CD14-positive monocyte (primary cell): ENCODE data around the gene ANKRD65. TPM values are rescaled to one million over a fixed set of nuclear protein-coding genes. Genes with fewer than 3 reads are reported as not detected.
"Not testable (repeated sequence)": the region's sequence is repeated elsewhere in the genome, so short reads cannot be mapped to it uniquely, and the experiment has no call there.

ENCODE experiments used
- DNase-seq, 3 donors: peaks; one replicate each; pipeline ENCODE4 v3.0.0-alpha.2; 2011 to 2022
- H2AFZ ChIP-seq: 2 replicates; pipeline ENCODE4 v1.6.0; 2012; ENCODE audit warnings: mild to moderate bottlenecking, low read depth, low read length, inconsistent platforms; ENCODE audit not compliant: insufficient read depth, poor library complexity, severe bottlenecking
- H3K27ac ChIP-seq, 2 donors: 1 replicate in 1 of 2; 2 replicates in 1 of 2; pipeline ENCODE4 v1.5.1; 2012 to 2013; ENCODE audit warnings: low read length in 2 of 2, control low read depth in 1 of 2, inconsistent platforms in 1 of 2, low read depth in 1 of 2, mild to moderate bottlenecking in 1 of 2
- H3K27me3 ChIP-seq, 2 donors: one replicate each; pipeline versions ENCODE4 v1.6.0 to v1.6.1; 2011 to 2013; ENCODE audit warnings: low read length in 2 of 2; ENCODE audit not compliant: control insufficient read depth in 2 of 2, insufficient read depth in 2 of 2
- H3K36me3 ChIP-seq, 2 donors: replicated peaks in 1 of 2; 1 replicate in 1 of 2; 2 replicates in 1 of 2; pipeline versions ENCODE4 v1.5.1 to v1.6.1; 2012 to 2013; ENCODE audit warnings: low read length in 2 of 2, control low read depth in 1 of 2, inconsistent platforms in 1 of 2, mild to moderate bottlenecking in 1 of 2; ENCODE audit not compliant: insufficient read depth in 2 of 2, control insufficient read depth in 1 of 2
- H3K4me1 ChIP-seq, 2 donors: 1 replicate in 1 of 2; 2 replicates in 1 of 2; pipeline versions ENCODE4 v1.5.1 to v1.6.1; 2012 to 2013; ENCODE audit warnings: low read length in 2 of 2, control low read depth in 1 of 2, inconsistent platforms in 1 of 2, mild to moderate bottlenecking in 1 of 2, moderate library complexity in 1 of 2; ENCODE audit not compliant: insufficient read depth in 2 of 2, control insufficient read depth in 1 of 2
- H3K4me2 ChIP-seq: replicated peaks from 2 replicates; pipeline ENCODE3; 2012; ENCODE audit warnings: low read length, moderate library complexity, mild to moderate bottlenecking; ENCODE audit not compliant: poor library complexity, severe bottlenecking; ENCODE audit errors: extremely low read depth
- H3K4me3 ChIP-seq, 3 experiments: fragments of 200-600 bp in 1 of 3; sonication (generic) in 1 of 3; replicated peaks in 1 of 3; 1 replicate in 2 of 3; 2 replicates in 1 of 3; pipeline ENCODE4 v1.5.1; 2011 to 2013; ENCODE audit warnings: low read length in 3 of 3, mild to moderate bottlenecking in 3 of 3, control low read depth in 2 of 3, low read depth in 2 of 3, inconsistent platforms in 1 of 3, moderate library complexity in 1 of 3
- H3K79me2 ChIP-seq: 2 replicates; pipeline ENCODE4 v1.6.0; 2012; ENCODE audit warnings: mild to moderate bottlenecking, control low read depth, inconsistent platforms, low read length, moderate library complexity; ENCODE audit not compliant: insufficient read depth
- H3K9ac ChIP-seq: 2 replicates; pipeline ENCODE4 v1.6.0; 2017; ENCODE audit warnings: low read length, mild to moderate bottlenecking; ENCODE audit not compliant: insufficient read depth, poor library complexity, severe bottlenecking
- H3K9me3 ChIP-seq, 2 donors: replicated peaks in 1 of 2; 1 replicate in 1 of 2; 2 replicates in 1 of 2; pipeline versions ENCODE4 v1.5.1 to v1.6.1; 2012 to 2013; ENCODE audit warnings: low read length in 2 of 2, control low read depth in 1 of 2; ENCODE audit not compliant: control insufficient read depth in 1 of 2, insufficient read depth in 1 of 2
- H4K20me1 ChIP-seq: 2 replicates; pipeline ENCODE4 v1.6.0; 2012; ENCODE audit warnings: mild to moderate bottlenecking, low read length, control low read depth, moderate library complexity; ENCODE audit not compliant: insufficient read depth
- H3K27ac Mint-ChIP-seq, 7 donors: one replicate each; pipeline ENCODE4 v1.8.0; 2020; ENCODE audit warnings: mild to moderate bottlenecking in 7 of 7, mixed read lengths in 7 of 7, moderate library complexity in 6 of 7, inconsistent platforms in 2 of 7
- H3K27me3 Mint-ChIP-seq, 3 donors: one replicate each; pipeline ENCODE4 v1.8.0; 2021 to 2022; ENCODE audit warnings: low read depth in 3 of 3, mild to moderate bottlenecking in 3 of 3, mixed read lengths in 3 of 3, moderate library complexity in 3 of 3, inconsistent platforms in 1 of 3
- H3K36me3 Mint-ChIP-seq, 2 donors: one replicate each; pipeline ENCODE4 v1.8.0; 2020; ENCODE audit warnings: mixed read lengths in 2 of 2, inconsistent platforms in 1 of 2, mild to moderate bottlenecking in 1 of 2
- H3K4me1 Mint-ChIP-seq: one replicate; pipeline ENCODE4 v1.8.0; 2020; ENCODE audit warnings: mild to moderate bottlenecking, mixed read lengths
- H3K4me3 Mint-ChIP-seq, 2 donors: one replicate each; pipeline ENCODE4 v1.8.0; 2020; ENCODE audit warnings: mild to moderate bottlenecking in 2 of 2, mixed read lengths in 2 of 2, moderate library complexity in 1 of 2
- H3K9me3 Mint-ChIP-seq, 7 donors: one replicate each; pipeline ENCODE4 v1.8.0; 2020 to 2022; ENCODE audit warnings: mixed read lengths in 7 of 7, mild to moderate bottlenecking in 6 of 7, moderate library complexity in 6 of 7, inconsistent platforms in 2 of 7
- WGBS: methylation state at CpG from one replicate; pipeline ENCODE4 v1.1.5; 2013; ENCODE audit warnings: missing lambda C conversion rate; ENCODE audit not compliant: insufficient coverage; 5-methylcytosine and 5-hydroxymethylcytosine counted together
- intact Hi-C, 2 donors: fragments of 100-400 bp; cut with micrococcal nuclease; formaldehyde crosslinking; loops; one replicate each; pipeline versions ENCODE4 v1.15.0 to v1.15.1; 2023
- polyA plus RNA-seq, 3 donors: library from polyadenylated mRNA; depleted of rRNA in 1 of 3; unstranded in 2 of 3; stranded (reverse) in 1 of 3; fragments of 300-500 nt in 2 of 3; fragments of >200 nt in 1 of 3; fragmentation: Illumina TruSeq in 2 of 3; gene quantifications; 1 replicate in 2 of 3; 2 replicates in 1 of 3; pipeline ENCODE4 v1.2.3, GENCODE V29; 2012 to 2021
- TF ChIP-seq, protein P1 (sequence below): fragments of 200-600 bp; IDR thresholded peaks from one replicate; pipeline ENCODE4 v1.8.0; 2022; ENCODE audit warnings: antibody characterized with exemption, mild to moderate bottlenecking

The ANKRD65 gene
- polyA plus RNA-seq, 3 donors: 0.04 TPM; not detected in 2

- H3K4me1 ChIP-seq: no peaks in the 10 kb centered on the region
- no peak overlapping the region for H3K9ac ChIP-seq
- H3K36me3 Mint-ChIP-seq: no peaks in the 10 kb centered on the region
- H2AFZ ChIP-seq: no peak overlapping the region
- no peak for DNase-seq
- peaks cover 0 to 24% (median 9%) of the 10 kb centered on the region in 3 donors for H3K27me3 Mint-ChIP-seq
- no peaks in the 10 kb centered on the region for H3K9me3 Mint-ChIP-seq
- intact Hi-C loops: no loop called here
- H3K27ac ChIP-seq: no peak overlapping the region
- H3K36me3 ChIP-seq: no peaks in the 10 kb centered on the region
- H3K27ac Mint-ChIP-seq: no peak overlapping the region
- no peaks in the 10 kb centered on the region for H3K4me1 Mint-ChIP-seq
- no peak overlapping the region for H3K4me2 ChIP-seq
- TF ChIP-seq, protein P1, sequence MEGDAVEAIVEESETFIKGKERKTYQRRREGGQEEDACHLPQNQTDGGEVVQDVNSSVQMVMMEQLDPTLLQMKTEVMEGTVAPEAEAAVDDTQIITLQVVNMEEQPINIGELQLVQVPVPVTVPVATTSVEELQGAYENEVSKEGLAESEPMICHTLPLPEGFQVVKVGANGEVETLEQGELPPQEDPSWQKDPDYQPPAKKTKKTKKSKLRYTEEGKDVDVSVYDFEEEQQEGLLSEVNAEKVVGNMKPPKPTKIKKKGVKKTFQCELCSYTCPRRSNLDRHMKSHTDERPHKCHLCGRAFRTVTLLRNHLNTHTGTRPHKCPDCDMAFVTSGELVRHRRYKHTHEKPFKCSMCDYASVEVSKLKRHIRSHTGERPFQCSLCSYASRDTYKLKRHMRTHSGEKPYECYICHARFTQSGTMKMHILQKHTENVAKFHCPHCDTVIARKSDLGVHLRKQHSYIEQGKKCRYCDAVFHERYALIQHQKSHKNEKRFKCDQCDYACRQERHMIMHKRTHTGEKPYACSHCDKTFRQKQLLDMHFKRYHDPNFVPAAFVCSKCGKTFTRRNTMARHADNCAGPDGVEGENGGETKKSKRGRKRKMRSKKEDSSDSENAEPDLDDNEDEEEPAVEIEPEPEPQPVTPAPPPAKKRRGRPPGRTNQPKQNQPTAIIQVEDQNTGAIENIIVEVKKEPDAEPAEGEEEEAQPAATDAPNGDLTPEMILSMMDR: no peak
- no peak overlapping the region for H3K4me3 Mint-ChIP-seq
- H4K20me1 ChIP-seq: no peaks in the 10 kb centered on the region
- H3K27me3 ChIP-seq: peaks cover 0 to 1% of the 10 kb centered on the region in 2 donors
- no peaks in the 10 kb centered on the region for H3K79me2 ChIP-seq
- no peaks in the 10 kb centered on the region for H3K9me3 ChIP-seq
- 89% methylated on average over 17 of the region's 30 CpGs for WGBS
- no peak overlapping the region for H3K4me3 ChIP-seq
Measured at GRCh38 chr1:1455366-1455884, 34.3 kb upstream of the ANKRD65 start.

GRCh38 chr1:1454286-1455056, 33.4 kb upstream of the ANKRD65 start:
- H3K27ac Mint-ChIP-seq, H3K36me3 ChIP-seq, H2AFZ ChIP-seq, H3K27me3 ChIP-seq, H3K9me3 ChIP-seq, H3K4me2 ChIP-seq, H3K9me3 Mint-ChIP-seq, H3K27ac ChIP-seq, H3K4me1 ChIP-seq, H3K4me1 Mint-ChIP-seq, H3K79me2 ChIP-seq, H3K36me3 Mint-ChIP-seq, H3K9ac ChIP-seq, H3K4me3 ChIP-seq, intact Hi-C loops, DNase-seq, H4K20me1 ChIP-seq, H3K4me3 Mint-ChIP-seq: not testable (repeated sequence)
- WGBS: 84% methylated on average over 21 of the region's 41 CpGs
- peaks cover 0 to 16% (median 5%) of the 10 kb centered on the region in 3 donors for H3K27me3 Mint-ChIP-seq
